ENCODE results near the gene DAB1.

DAB1 gene

GRCh38 chr1:57423656-57424211 lies at the start of gene DAB1:
Gene DAB1 (minus strand): TSS chr1:57424060. CDS start chr1:57291030, 133,030 bp downstream.
- no peak for TF ChIP-seq CTCF (IDR thresholded peaks at IDR 0.05; ENCODE audit: low read depth, low read length)
- peak within 1 kb of the TSS; percentile 60 for H3K4me3 ChIP-seq (ENCODE audit: low read depth, low read length)

- no peak for TF ChIP-seq CTCF (IDR thresholded peaks at IDR 0.05; ENCODE audit: low read depth, low read length)
- no peak overlapping the region for H3K4me3 ChIP-seq (ENCODE audit: low read depth, low read length)
Observed at GRCh38 chr1:57473448-57473847, 49.6 kb upstream of the DAB1 start.

GRCh38 chr1:57471995-57472394 lies 48.1 kb upstream of the DAB1 start:
- TF ChIP-seq CTCF (IDR thresholded peaks at IDR 0.05; ENCODE audit: low read depth, low read length) = no peak
- no peak overlapping the region for H3K4me3 ChIP-seq (ENCODE audit: low read depth, low read length)

GRCh38 chr1:57470036-57470435 lies 46.2 kb upstream of the DAB1 start:
- TF ChIP-seq CTCF (IDR thresholded peaks at IDR 0.05; ENCODE audit: low read depth, low read length) = no peak
- H3K4me3 ChIP-seq (ENCODE audit: low read depth, low read length) = no peak overlapping the region

- no peak overlapping the region for H3K4me3 ChIP-seq (ENCODE audit: low read depth, low read length)
- no peak for TF ChIP-seq CTCF (IDR thresholded peaks at IDR 0.05; ENCODE audit: low read depth, low read length)
Observed at GRCh38 chr1:57468641-57469523, 45.0 kb upstream of the DAB1 start.

- H3K4me3 ChIP-seq (ENCODE audit: low read depth, low read length) = no peak overlapping the region
Observed at GRCh38 chr1:57467830-57468229, 44.0 kb upstream of the DAB1 start.

More at GRCh38 chr1:57467830-57468229, 44.0 kb upstream of the DAB1 start:
- no peak for TF ChIP-seq CTCF (IDR thresholded peaks at IDR 0.05; ENCODE audit: low read depth, low read length)
